Hepatocyte (in vitro differentiated cells): Measurements from ENCODE around the gene MYRIP. TPM values are rescaled to one million over a fixed set of nuclear protein-coding genes. Genes with fewer than 3 reads are reported as not detected.

Experiments
- DNase-seq: peaks from one replicate; pipeline ENCODE4 v3.0.0-alpha.2; 2016; ENCODE audit warnings: low spot score
- H2AFZ ChIP-seq: fragments of 200-600 bp; sonication (generic); 2 replicates; pipeline ENCODE4 v1.6.0; 2016; ENCODE audit warnings: antibody characterized with exemption, mild to moderate bottlenecking
- H3K27ac ChIP-seq: fragments of 200-600 bp; sonication (generic); 2 replicates; pipeline ENCODE4 v1.5.1; 2016; ENCODE audit warnings: mild to moderate bottlenecking
- H3K27me3 ChIP-seq: fragments of 200-600 bp; sonication (generic); 2 replicates; pipeline ENCODE4 v1.6.1; 2016
- H3K36me3 ChIP-seq: fragments of 200-600 bp; sonication (generic); replicated peaks from 2 replicates; pipeline ENCODE4 v1.5.1; 2016; ENCODE audit warnings: low read depth; ENCODE audit not compliant: insufficient read depth
- H3K4me1 ChIP-seq: fragments of 200-600 bp; sonication (generic); 2 replicates; pipeline ENCODE4 v1.5.1; 2016; ENCODE audit warnings: mild to moderate bottlenecking, moderate library complexity; ENCODE audit not compliant: insufficient read depth
- H3K4me2 ChIP-seq: fragments of 200-600 bp; sonication (generic); 2 replicates; pipeline ENCODE4 v1.6.0; 2016
- H3K4me3 ChIP-seq: fragments of 200-600 bp; sonication (generic); 2 replicates; pipeline ENCODE4 v1.5.1; 2016; ENCODE audit warnings: mild to moderate bottlenecking
- H3K79me2 ChIP-seq: fragments of 200-600 bp; sonication (generic); 2 replicates; pipeline ENCODE4 v1.6.0; 2017; ENCODE audit warnings: mild to moderate bottlenecking
- H3K9me2 ChIP-seq: fragments of 200-600 bp; sonication (generic); replicated peaks from 2 replicates; pipeline ENCODE4 v1.6.0; 2017; ENCODE audit warnings: mild to moderate bottlenecking; ENCODE audit not compliant: insufficient read depth
- H3K9me3 ChIP-seq: fragments of 200-600 bp; sonication (generic); 2 replicates; pipeline ENCODE4 v1.5.1; 2016; ENCODE audit warnings: low read depth, mild to moderate bottlenecking
- H4K20me1 ChIP-seq: fragments of 200-600 bp; sonication (generic); 2 replicates; pipeline ENCODE4 v1.6.0; 2016; ENCODE audit warnings: mild to moderate bottlenecking; ENCODE audit not compliant: insufficient read depth, poor library complexity, severe bottlenecking
- CTCF ChIP-seq: fragments of 200-600 bp; sonication (generic); IDR thresholded peaks from 2 replicates; pipeline ENCODE4 v1.5.1; 2016; ENCODE audit warnings: antibody characterized with exemption, mild to moderate bottlenecking; ENCODE audit not compliant: poor library complexity
- EZH2 ChIP-seq: fragments of 200-600 bp; sonication (generic); IDR thresholded peaks from 2 replicates; pipeline ENCODE4 v1.6.1; 2016; ENCODE audit warnings: antibody characterized with exemption, mild to moderate bottlenecking, borderline replicate concordance
- EZH2phosphoT487 ChIP-seq: fragments of 200-600 bp; sonication (generic); IDR thresholded peaks from one replicate; pipeline ENCODE4 v1.6.1; 2018; ENCODE audit warnings: antibody characterized with exemption, mild to moderate bottlenecking, low read depth, moderate library complexity; ENCODE audit not compliant: unreplicated experiment, severe bottlenecking
- WGBS: methylation state at CpG from one replicate; pipeline ENCODE4 v1.1.6; 2016; ENCODE audit warnings: low lambda C conversion rate; ENCODE audit errors: missing lambda C conversion rate; 5-methylcytosine and 5-hydroxymethylcytosine counted together
- polyA plus RNA-seq: library from polyadenylated mRNA; unstranded; fragments of >200 nt; fragmentation: Nextera tagmentation; extraction: Ambion mirVana; gene quantifications from 2 replicates; pipeline ENCODE4 v1.2.1, GENCODE V29; 2016
- total RNA-seq: library from RNA; depleted of rRNA; stranded (reverse); fragments of >200 nt; gene quantifications from 2 replicates; pipeline ENCODE4 v1.2.3, GENCODE V29; 2014

MYRIP gene
- total and polyA plus RNA-seq, 2 experiments from 2014 or later, result 0.57 TPM; not detected in 1

GRCh38 chr3:40172560-40172959, 363.2 kb downstream of the MYRIP start:
- H3K36me3 ChIP-seq, result no peaks in the 10 kb centered on the region
- no peak for TF ChIP-seq EZH2phosphoT487
- no peak for TF ChIP-seq CTCF
- H3K9me2 ChIP-seq, result no peaks in the 10 kb centered on the region
- H3K9me3 ChIP-seq, result no peaks in the 10 kb centered on the region
- no peak overlapping the region for H2AFZ ChIP-seq
- no peak overlapping the region for H3K27ac ChIP-seq
- whole genome bisulfite sequencing, result 75% methylated on average over 1 of the region's 1 CpG
- DNase-seq, result no peak
- H4K20me1 ChIP-seq, result no peaks in the 10 kb centered on the region
- no peak overlapping the region for H3K4me2 ChIP-seq
- H3K4me1 ChIP-seq, result no peaks in the 10 kb centered on the region
- no peaks in the 10 kb centered on the region for H3K27me3 ChIP-seq
- H3K4me3 ChIP-seq, result no peak overlapping the region
- H3K79me2 ChIP-seq, result no peaks in the 10 kb centered on the region

- Histone ChIP-seq H2AFZ (no peak overlapping the region), H3K27me3 (no peaks in the 10 kb centered on the region), H3K79me2 (no peaks in the 10 kb centered on the region), H3K9me2 (no peaks in the 10 kb centered on the region), H3K36me3 (no peaks in the 10 kb centered on the region), H3K9me3 (no peaks in the 10 kb centered on the region), H4K20me1 (no peaks in the 10 kb centered on the region), H3K4me1 (no peaks in the 10 kb centered on the region), H3K4me3 (no peak overlapping the region), H3K4me2 (no peak overlapping the region), H3K27ac (no peak overlapping the region)
- no peak for TF ChIP-seq CTCF
- TF ChIP-seq EZH2phosphoT487, result no peak
- no peak for TF ChIP-seq EZH2
- no peak for DNase-seq
- WGBS, result 73% methylated on average over 7 of the region's 7 CpGs
Observed at GRCh38 chr3:40173227-40173721, 363.9 kb downstream of the MYRIP start.

- Histone ChIP-seq H3K9me2 (no peaks in the 10 kb centered on the region), H3K4me3 (no peak overlapping the region), H2AFZ (no peak overlapping the region), H3K4me1 (no peaks in the 10 kb centered on the region), H3K36me3 (no peaks in the 10 kb centered on the region), H4K20me1 (no peaks in the 10 kb centered on the region), H3K27me3 (no peaks in the 10 kb centered on the region), H3K4me2 (no peak overlapping the region), H3K79me2 (no peaks in the 10 kb centered on the region), H3K27ac (no peak overlapping the region), H3K9me3 (no peaks in the 10 kb centered on the region)
- DNase-seq, result no peak
- WGBS, result 89% methylated on average over 6 of the region's 6 CpGs
- TF ChIP-seq EZH2 (no peak), EZH2phosphoT487 (no peak), CTCF (no peak)
Observed at GRCh38 chr3:40178012-40178594, 368.7 kb downstream of the MYRIP start.
